K562 (cell line): ENCODE results near the gene NAA38. TPM values are rescaled to one million over a fixed set of nuclear protein-coding genes. Genes with fewer than 3 reads are reported as not detected.

Experiments used
- BHLHE40 ChIP-seq: IDR thresholded peaks from 2 replicates; pipeline ENCODE4 v1.6.1; 2011; ENCODE audit warnings: low read length, improper control_type of control experiment
- BRCA1 ChIP-seq, 2 experiments: fragments of 450-650 bp in 1 of 2; sonication (generic) in 1 of 2; formaldehyde crosslinking in 1 of 2; IDR thresholded peaks; 2 replicates each; pipeline versions ENCODE4 v1.5.0 to v1.6.1; 2017 to 2020; ENCODE audit warnings: mild to moderate bottlenecking in 1 of 2, missing genetic modification reagents in 1 of 2
- BRD4 ChIP-seq: fragments of 200-600 bp; sonication (generic); IDR thresholded peaks from 2 replicates; pipeline ENCODE4 v1.6.1; 2017; ENCODE audit warnings: inconsistent platforms
- FOSL1 ChIP-seq: fragments of 200-800 bp; sonication (Bioruptor generic); conservative IDR thresholded peaks from 2 replicates; pipeline ENCODE4 v1.6.1; 2016; ENCODE audit warnings: missing genetic modification characterization, missing compliant biosample characterization
- FOXJ2 ChIP-seq: fragments of 200-800 bp; sonication (Bioruptor generic); IDR thresholded peaks from 2 replicates; pipeline ENCODE4 v1.6.1; 2016; ENCODE audit warnings: missing genetic modification characterization, missing compliant biosample characterization
- JUND ChIP-seq, 2 experiments: IDR thresholded peaks; 2 replicates in 1 of 2; 3 replicates in 1 of 2; pipeline ENCODE4 v1.6.1; 2011; ENCODE audit warnings: borderline replicate concordance in 2 of 2, low read depth in 2 of 2, low read length in 2 of 2, improper control_type of control experiment in 1 of 2, missing biosample characterization in 1 of 2, missing genetic modification characterization in 1 of 2, missing genetic modification reagents in 1 of 2
- MBD2 ChIP-seq: sonication (generic); IDR thresholded peaks from 2 replicates; pipeline ENCODE4 v1.6.1; 2016; ENCODE audit warnings: low read depth, borderline replicate concordance
- MTA1 ChIP-seq: fragments of 450-650 bp; IDR thresholded peaks from 2 replicates; pipeline ENCODE4 v1.6.1; 2017; ENCODE audit warnings: borderline replicate concordance
- SP1 ChIP-seq: sonication (generic); formaldehyde crosslinking; IDR thresholded peaks from 2 replicates; pipeline ENCODE4 v1.8.1; 2022; ENCODE audit warnings: mild to moderate bottlenecking, missing genetic modification reagents
- TAF1 ChIP-seq: IDR thresholded peaks from 2 replicates; pipeline ENCODE4 v1.6.1; 2011; ENCODE audit warnings: mild to moderate bottlenecking, low read length, moderate library complexity; ENCODE audit not compliant: insufficient read depth, control insufficient read depth, severe bottlenecking; ENCODE audit errors: extremely low read depth
- ZBTB11 ChIP-seq, 3 experiments: fragments of 200-800 bp in 1 of 3; fragments of 250-450 bp in 1 of 3; fragments of 450-650 bp in 1 of 3; sonication (Bioruptor Pico) in 1 of 3; sonication (Bioruptor generic) in 1 of 3; formaldehyde crosslinking in 1 of 3; IDR thresholded peaks; 2 replicates each; pipeline versions ENCODE4 v1.6.1 to v1.8.0; 2016 to 2022; ENCODE audit warnings: mild to moderate bottlenecking in 2 of 3, missing genetic modification characterization in 2 of 3, missing compliant biosample characterization in 1 of 3, moderate library complexity in 1 of 3
- ZNF318 ChIP-seq, 2 experiments: fragments of 450-650 bp; IDR thresholded peaks; 2 replicates each; pipeline ENCODE4 v1.6.1; 2016; ENCODE audit warnings: mild to moderate bottlenecking in 2 of 2, borderline replicate concordance in 1 of 2, low read depth in 1 of 2, moderate library complexity in 1 of 2
- ZNF695 ChIP-seq: fragments of 450-650 bp; formaldehyde crosslinking; IDR thresholded peaks from 2 replicates; pipeline ENCODE4 v1.4.0; 2020; ENCODE audit warnings: mild to moderate bottlenecking, moderate library complexity
- polyA plus RNA-seq, 8 experiments: library from polyadenylated mRNA; depleted of rRNA in 4 of 8; stranded (reverse) in 5 of 8; unstranded in 3 of 8; fragments of >200 nt; fragmentation: Nextera tagmentation in 2 of 8; fragmentation: Illumina TruSeq in 1 of 8; extraction: Ambion mirVana in 2 of 8; extraction: Trizol in 1 of 8; gene quantifications; 2 replicates each; pipeline versions ENCODE4 v1.2.1 to v1.2.3, GENCODE V29; 2011 to 2014; ENCODE audit warnings: inconsistent platforms in 1 of 8, missing spikeins in 1 of 8
- total RNA-seq, 7 experiments: library from RNA; depleted of rRNA in 6 of 7; stranded (reverse); fragments of >200 nt in 6 of 7; fragmentation: Illumina TruSeq in 2 of 7; extraction: Trizol in 2 of 7; gene quantifications; 2 replicates each; pipeline versions ENCODE4 v1.2.1 to v1.2.3, GENCODE V29; 2011 to 2021; ENCODE audit warnings: low replicate concordance in 1 of 7

Gene NAA38
- total and polyA plus RNA-seq, 9 of the 15 experiments (the other 6 are each of a cell fraction or from before 2014, with no cell fraction given): 16.4 to 99.8 (median 57.3) TPM

GRCh38 chr17:7842380-7843256, 14.7 kb downstream of the NAA38 start (continued):
- TF ChIP-seq ZNF318 (IDR thresholded peaks at IDR 0.05; ENCODE audit: borderline replicate concordance in 1 of 2, low read depth in 1 of 2): peak in 1 of 2 experiments; percentile 73; a peak in 2 of 4 replicates
- peak; percentile 35 for TF ChIP-seq TAF1
- peak; percentile 76 for TF ChIP-seq FOSL1 (tag)
- peak; percentile 17; the same call in 1 of the 2 replicates for TF ChIP-seq BHLHE40
- peak; percentile 54; the same call in 1 of the 2 replicates for TF ChIP-seq BRD4
- peak; percentile 55 for TF ChIP-seq JUND (IDR thresholded peaks at IDR 0.05; ENCODE audit: borderline replicate concordance, low read depth, low read length)
- TF ChIP-seq JUND (tag; IDR thresholded peaks at IDR 0.05; ENCODE audit: borderline replicate concordance, low read depth, low read length): peak; percentile 60; the same call in 1 of the 3 replicates
- no peak for TF ChIP-seq MBD2
- no peak for TF ChIP-seq BRCA1 (IDR thresholded peaks at IDR 0.05)
- no peak for TF ChIP-seq BRCA1 (CRISPR knock-in tag; IDR thresholded peaks at IDR 0.05)
- peak; percentile 43; the same call in 1 of the 2 replicates for TF ChIP-seq MTA1
- no peak for TF ChIP-seq ZNF695 (CRISPR knock-in tag)
- peak in 1 of 3 experiments; percentile 86; a peak in 2 of 6 replicates for TF ChIP-seq ZBTB11 (CRISPR knock-in tag; IDR thresholded peaks at IDR 0.05)
- TF ChIP-seq SP1 (CRISPR knock-in tag): no peak
- TF ChIP-seq FOXJ2: 0 out of 2 replicates have a peak, but pooled peaks have one; percentile 19
